ENCODE measurements around the gene FBXW8.

DNA sequence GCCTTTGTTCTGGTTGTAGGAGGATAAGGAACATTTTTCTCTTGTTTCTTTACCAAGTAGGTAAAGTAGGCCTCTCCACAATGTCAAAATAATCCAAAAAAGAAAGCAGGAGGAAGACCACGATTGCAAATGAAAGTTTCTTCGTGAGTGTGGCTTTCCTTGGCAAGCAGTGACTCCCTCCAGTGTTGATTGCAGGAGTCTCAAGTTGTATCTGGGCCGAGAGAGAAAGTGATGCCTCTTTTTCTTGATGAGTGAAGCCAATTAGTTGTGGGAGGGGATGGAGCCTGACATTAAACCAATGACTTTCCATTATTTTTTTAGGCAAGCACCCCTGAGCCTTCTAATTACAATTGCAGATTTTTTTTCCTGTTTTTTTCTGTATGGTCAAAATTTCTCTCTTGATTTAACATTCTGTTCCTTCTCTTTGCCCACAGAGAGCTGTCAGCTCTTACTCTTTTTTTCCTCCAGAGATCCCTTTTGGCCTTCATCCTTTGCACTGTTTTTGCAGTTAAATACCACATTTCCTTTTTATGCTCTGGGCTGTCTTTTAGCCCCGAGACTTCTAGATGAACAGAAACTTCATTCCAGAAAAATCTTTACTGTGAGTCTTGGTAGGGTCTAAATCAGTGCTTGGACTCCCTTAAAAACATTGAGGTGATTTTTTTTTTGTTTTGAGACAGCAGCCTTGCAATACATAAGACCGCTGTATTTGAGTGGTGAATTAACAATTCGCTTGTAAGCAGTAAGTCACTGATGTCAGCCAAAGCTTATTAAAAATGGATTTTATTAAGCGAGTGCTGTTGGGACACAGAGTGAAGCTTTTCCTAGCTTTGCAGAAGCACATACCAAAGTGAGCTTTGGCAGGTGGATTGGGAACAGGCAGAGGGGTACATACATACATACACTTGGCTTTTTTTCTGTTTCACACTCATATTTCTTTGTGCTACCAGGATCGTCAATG lies 15.8 kb downstream of the FBXW8 start:
- TF ChIP-seq, protein P1, sequence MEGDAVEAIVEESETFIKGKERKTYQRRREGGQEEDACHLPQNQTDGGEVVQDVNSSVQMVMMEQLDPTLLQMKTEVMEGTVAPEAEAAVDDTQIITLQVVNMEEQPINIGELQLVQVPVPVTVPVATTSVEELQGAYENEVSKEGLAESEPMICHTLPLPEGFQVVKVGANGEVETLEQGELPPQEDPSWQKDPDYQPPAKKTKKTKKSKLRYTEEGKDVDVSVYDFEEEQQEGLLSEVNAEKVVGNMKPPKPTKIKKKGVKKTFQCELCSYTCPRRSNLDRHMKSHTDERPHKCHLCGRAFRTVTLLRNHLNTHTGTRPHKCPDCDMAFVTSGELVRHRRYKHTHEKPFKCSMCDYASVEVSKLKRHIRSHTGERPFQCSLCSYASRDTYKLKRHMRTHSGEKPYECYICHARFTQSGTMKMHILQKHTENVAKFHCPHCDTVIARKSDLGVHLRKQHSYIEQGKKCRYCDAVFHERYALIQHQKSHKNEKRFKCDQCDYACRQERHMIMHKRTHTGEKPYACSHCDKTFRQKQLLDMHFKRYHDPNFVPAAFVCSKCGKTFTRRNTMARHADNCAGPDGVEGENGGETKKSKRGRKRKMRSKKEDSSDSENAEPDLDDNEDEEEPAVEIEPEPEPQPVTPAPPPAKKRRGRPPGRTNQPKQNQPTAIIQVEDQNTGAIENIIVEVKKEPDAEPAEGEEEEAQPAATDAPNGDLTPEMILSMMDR (optimal IDR thresholded peaks at IDR 0.05 in 1 of 3, IDR thresholded peaks at IDR 0.05 in 1 of 3, conservative IDR thresholded peaks at IDR 0.05 in 1 of 3; ENCODE audit: extremely low read depth in 1 of 3, insufficient read depth in 2 of 3, low read length in 3 of 3) = no peak
- no peak for TF ChIP-seq EZH2 (IDR thresholded peaks at IDR 0.05; ENCODE audit: low read length)

Data from keratinocyte (primary cell).